ENCODE measurements around the gene SORBS2.
"Not testable (repeated sequence)": the region's sequence is repeated elsewhere in the genome, so short reads cannot be mapped to it uniquely, and the experiment has no call there.

Gene SORBS2

DNA sequence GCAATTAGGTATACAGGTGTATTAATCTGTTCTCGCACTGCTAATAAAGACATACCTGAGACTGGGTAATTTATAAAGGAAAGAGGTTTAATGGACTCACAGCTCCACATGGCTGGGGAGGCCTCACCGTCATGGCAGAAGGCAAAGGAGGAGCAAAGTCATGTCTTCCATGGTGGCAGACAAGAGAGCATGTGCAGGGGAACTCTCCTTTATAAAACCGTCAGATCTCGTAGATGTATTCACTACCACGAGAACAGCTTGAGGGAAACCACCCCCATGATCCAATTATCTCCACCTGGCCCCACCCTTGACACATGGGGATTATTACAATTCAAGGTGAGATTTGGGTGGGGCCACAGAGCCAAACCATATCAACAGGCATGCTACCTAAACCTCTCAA, 97.5 kb downstream of the SORBS2 start:
- DNase-seq (ENCODE audit: low read depth): not testable (repeated sequence)

DNA sequence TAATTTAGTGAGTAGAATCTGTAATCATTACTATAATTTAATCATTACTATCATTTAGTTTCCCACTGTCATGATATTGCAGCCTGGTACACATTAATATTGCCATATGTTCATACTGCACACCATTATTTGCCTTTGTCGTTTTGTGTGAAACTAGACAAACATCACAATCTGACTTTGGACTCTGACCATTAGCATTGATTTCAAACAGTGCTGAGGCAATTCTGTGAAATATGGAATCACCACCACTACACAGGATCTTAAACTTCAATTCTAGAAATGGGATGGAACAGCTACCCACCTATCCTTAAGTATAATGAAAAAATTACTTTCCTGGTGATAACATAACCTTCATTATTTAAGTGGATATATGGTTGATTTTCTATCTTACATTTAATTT, 98.3 kb downstream of the SORBS2 start:
- no peak for DNase-seq (ENCODE audit: low read depth)

DNA sequence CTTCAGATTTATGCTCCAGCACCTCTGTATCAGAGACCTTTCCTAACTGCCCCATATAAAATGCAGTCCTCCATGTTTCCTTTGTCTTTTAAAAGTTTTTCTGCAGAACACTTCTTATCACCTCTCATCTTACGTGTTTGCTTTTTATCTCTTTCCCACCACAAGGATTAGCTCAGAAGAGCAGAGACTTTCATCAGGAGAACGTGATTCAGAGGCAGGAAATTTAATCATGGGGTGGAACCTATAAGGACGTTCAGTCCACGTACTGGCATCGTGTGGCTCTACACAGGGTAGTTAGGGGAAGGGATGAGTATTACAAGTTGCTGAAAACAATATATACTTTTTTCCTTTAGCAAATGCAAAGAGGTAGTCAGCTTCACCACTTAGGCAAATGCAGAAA, 98.7 kb downstream of the SORBS2 start:
- DNase-seq (ENCODE audit: low read depth): no peak

DNA sequence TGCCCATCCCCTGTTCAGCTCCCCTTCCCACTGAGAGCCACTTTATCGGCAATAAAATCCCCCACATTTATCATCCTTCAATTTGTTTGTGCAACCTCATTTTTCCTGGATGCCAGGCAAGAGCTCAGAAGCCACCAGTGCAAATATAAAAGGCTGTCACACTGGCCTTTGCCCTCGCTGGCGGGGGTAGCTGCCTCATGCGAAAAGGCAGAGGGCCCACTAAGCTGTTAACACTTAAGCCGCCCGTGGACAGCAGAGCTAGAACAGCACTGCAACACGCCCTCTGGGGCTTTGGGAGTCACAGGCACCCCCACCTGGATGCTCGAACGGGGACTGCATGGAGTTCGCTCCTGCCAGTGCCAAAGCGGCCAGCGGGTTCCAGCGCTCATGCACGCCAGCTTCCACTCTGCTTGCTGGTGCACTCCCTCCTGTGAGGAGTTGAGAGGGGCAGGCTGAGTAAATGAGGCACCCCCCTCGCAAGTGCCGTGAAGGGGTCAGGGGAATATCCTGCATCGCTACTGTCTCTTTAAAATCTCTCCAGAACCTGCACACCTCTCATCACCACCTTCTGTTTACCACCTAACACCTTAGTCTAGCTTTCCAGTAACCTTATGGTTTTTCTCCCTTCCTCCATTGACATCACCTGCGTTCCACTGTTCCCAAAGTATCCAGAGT, 99.5 kb downstream of the SORBS2 start:
- no peak for DNase-seq (ENCODE audit: low read depth)

DNA sequence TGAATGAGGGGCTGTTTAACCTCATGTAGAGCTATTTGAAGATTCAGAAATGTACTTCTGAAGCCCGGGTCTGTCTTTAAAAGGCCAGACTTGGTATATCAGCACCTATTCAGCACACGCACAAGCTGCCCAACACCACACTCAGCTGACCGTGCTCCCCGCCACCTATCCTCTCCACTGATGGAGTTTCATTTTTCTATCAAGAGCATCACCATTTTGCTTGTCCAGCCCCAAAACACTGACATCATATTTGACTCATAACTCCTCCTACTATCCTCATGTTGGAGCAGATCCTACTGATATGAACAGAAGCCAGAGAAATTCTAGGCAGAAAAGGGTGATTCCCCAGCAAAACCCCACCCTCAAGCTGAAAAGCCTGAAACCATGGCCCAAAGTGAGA, 100.3 kb downstream of the SORBS2 start:
- no peak for DNase-seq (ENCODE audit: low read depth)

DNA sequence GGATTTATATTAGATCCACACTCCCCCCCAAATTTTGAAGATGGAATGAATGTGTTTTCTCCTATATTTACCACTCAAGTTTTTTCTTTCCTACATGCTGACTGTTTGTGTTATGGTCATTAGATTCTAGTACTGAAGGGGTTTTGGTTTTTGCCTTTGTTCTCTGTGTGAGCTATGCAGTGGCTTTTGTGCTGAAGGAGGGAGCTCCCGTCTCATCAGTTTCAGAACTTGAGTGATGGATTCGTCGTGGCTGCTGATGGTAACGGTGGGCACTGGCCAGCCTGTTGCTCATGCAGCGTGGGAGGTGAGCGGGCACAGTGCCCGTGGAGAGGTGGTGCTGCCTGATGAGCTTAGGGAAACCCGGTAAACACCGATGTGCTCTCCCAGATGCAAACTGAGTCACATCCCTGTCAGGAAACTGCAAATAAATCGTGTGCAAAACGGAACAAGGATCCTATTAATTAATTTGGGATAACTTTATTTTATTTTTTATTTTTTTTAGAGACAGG, 101.5 kb downstream of the SORBS2 start:
- DNase-seq (ENCODE audit: low read depth): no peak

DNA sequence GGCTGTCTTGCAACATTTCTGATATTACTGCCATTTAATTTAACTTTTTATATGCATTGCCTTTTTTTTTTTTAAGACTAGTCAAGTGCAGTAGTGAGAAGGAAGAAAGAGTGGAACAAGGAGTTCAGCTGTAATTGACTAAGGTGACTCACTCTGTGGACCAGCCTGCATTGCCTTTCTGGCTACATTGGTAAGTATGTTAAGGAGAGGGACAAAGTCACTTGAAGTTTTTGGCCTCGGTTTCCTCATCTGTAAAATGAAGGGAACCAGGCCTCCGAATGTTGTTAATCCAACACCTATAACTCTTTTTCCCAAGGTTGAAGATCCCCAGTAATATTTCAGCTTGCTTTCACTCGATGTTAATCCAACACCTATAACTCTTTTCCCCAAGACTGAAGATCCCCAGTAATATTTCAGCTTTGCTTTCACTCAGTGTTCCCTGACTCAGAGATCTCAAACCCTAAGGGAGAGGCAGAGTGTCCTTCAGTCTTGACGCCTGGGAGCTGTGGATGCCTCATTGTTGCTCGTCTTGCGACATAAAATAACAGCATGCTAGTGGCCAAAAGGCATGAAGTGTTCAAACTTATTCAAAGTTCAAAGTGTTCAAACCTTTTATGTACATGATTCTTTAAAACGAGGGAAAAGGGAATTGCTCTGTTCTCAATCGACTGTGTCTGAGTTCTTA, 102.0 kb downstream of the SORBS2 start:
- peak; percentile 67 for DNase-seq (ENCODE audit: low read depth)

DNA sequence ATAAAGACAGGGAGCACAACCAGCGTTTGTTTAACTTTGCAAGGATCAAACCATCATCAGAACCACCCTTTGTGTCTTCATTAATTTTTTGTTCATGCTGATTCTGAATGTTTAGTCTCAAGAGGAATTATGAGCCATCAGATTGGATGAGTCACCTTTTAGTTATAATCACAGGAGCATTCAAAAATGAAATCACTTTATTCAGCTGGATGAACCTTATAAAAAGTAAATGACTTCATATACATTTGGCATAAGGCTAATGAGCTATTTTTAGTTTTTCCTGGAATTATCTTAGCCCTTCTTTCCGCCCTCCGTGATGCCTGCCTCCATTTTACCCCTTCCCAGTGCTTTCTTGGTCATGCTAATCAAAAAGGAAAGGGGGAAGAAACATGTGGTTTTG, 103.6 kb downstream of the SORBS2 start:
- DNase-seq (ENCODE audit: low read depth): peak; percentile 52

DNA sequence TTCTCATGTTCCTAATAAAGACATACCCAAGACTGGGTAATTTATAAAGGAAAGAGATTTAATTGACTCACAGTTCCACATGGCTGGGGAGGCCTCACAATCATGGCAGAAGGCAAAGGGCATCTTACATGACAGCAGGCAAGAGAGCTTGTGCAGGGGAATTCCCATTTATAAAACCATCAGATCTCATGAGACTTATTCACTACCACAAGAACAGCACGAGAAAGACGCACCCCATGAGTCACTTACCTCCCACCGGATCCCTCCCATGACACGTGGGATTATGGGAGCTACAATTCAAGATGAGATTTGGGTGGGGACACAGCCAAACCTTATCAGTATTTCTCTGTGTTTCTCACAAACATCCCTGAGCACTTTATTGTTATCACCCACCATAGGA, 104.4 kb downstream of the SORBS2 start:
- DNase-seq (ENCODE audit: low read depth): peak; percentile 69

DNA sequence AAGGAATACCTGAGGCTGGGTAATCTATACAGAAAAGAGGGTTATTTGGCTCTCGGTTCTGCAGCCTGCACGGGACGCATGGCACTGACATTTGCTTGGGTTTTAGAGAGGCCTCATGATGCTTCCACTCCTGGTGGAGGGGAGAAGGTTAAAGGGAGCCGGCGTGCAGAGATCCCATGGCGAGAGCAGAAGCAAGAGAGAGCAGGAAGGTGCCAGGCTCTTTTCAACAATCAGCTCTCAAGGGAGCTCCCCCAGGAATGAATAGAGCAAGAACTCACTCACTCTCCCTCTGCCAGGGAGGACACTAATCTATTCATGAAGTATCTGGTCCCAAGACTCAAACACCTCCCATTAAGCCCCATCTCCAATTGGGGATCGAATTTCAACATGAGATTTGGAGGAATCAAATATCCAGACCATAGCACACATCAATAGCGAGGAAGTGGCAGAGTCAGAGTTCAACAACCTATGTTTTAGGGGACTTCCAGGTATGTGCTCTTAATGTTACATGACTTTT, 109.8 kb downstream of the SORBS2 start:
- DNase-seq (ENCODE audit: low read depth): no peak

DNA sequence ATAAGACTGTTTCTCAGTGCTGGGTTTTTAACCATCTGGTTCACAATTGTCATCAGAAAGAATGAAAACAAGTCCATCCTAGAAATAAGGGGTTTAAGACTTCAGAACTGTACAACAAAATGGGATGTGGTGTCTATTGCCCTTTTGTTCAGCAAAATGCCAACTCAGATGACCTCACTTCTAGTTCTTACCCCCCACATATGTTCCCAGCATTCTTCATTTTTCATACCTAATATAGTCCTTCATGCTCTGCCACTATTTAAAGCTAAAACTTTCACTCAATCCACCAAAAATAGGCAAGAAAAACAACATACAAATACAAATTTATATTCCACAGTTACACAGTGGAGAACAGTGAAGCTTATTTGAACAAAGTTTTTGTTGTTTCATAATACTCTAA, 111.4 kb downstream of the SORBS2 start:
- DNase-seq (ENCODE audit: low read depth): no peak

DNA sequence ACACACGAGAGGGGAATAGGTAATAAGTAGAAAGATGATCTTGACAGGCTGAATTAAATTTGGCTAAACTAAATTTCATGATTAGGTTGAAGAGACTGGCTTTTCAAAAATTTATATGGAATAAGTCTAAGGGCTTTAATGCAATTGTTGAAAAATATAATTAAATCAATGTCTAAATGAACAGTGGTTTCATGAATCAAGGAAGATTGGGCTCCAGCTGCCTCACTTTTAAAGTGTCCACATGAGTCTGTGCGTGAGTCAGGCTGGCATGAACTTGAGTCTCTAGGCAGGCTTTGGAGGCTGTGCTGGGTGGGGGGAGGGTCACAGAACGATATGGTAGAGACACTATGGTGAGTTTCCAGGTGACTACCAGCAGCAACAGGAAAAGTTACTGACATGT, 111.9 kb downstream of the SORBS2 start:
- DNase-seq (ENCODE audit: low read depth): no peak

DNA sequence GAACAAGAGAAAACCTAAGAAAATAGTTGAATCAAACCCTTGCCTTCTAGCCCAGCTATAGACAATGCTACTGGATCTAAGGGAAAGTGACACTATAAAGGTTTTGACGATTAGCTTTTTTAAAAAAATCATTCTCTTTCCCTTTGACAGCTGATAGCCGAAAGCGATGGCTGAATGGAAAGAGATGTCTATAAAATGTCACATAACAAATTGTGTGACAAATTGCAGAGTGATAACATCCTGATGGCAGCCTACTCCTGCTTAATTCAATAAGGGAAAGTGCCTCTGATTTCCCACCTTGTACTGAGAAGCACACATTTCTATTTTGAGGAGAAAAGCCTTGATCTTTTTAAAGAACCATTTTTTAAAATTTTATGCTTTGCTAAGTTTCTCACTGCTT, 114.5 kb downstream of the SORBS2 start:
- no peak for DNase-seq (ENCODE audit: low read depth)

DNA sequence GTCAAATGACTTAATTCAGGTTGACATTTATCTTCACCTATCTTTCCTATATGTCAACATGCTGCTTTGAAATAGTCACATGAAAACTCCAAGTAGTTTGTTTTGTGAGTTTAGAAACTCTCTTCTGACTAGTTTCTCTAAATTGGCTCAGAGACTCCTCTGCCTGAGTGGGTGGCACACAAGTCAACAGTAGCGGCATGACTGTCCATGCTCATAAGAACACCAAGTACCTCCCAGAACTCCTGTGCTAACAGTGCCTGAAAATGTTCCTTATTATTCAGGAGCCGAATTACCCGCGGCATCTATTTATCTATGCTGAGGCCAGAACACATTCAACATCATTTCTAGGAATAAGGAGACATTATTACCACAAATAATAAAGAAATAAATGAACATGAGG, 116.3 kb downstream of the SORBS2 start:
- no peak for DNase-seq (ENCODE audit: low read depth)

DNA sequence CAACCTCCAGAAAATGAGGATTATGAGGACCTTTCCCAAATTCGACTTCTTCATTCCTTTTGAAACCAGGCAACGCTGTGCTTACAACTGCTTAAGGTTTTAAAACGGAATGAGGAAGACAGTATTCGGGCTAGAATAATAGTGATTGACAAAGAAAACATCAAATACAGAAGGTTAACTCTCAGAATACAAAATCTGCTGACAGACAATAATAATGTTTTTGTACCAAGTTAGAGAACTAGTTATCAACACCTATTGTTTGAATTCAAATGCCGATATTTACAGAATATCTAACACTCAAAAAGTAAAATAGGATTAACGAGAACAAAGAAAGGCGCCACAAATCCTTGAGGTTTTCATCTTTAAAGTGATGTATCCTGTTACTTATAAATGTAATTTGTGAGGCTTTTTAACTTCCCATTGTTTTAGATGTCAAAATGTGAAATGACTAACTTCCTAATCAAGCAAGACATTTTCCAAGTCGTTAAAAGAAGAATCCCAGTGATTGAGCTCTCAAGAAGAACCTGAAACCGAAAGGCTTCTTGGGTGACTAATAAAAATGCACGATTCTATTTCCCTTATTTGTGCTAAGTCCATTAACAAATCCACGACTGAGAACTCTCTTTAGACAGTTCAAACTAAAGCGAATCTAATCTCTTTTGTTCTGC, 118.3 kb downstream of the SORBS2 start:
- no peak for DNase-seq (ENCODE audit: low read depth)

DNA sequence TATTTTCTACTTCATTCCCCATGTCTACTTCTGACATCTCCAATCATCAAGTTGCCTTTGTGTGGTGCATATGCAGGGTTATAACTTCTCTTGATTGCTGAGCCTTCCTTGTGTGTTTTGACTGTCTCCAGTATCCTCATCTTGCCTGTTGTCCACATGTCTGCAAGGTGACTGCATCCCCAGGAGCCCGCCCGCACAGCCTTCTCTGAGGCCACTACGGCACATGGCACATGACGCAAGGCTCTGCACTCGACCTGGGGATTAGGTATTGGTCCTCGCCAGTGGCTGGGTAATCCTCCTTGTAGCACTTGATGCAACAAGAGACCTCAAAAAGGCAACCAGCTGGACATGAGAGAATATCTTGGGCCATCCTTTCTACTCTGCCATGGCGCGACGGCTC, 122.6 kb downstream of the SORBS2 start:
- no peak for DNase-seq (ENCODE audit: low read depth)

DNA sequence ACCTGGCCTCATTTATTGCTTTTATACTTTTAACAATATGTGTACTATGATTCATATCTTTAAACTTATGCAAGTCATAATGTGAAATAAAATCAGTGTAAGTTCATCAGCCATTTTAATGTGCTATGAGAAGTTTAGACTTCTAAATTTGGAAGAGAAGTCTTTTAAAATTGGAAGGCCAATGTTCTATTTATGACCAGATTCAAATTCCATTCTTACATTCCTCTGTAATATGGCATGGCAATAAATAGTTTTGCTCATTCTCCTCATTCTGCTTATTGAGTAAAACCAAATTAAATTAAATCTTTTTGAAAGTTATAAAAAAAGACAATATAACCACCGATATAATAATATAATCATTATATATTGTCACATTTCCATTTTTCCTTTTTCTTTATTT, 126.2 kb downstream of the SORBS2 start:
- no peak for DNase-seq (ENCODE audit: low read depth)

DNA sequence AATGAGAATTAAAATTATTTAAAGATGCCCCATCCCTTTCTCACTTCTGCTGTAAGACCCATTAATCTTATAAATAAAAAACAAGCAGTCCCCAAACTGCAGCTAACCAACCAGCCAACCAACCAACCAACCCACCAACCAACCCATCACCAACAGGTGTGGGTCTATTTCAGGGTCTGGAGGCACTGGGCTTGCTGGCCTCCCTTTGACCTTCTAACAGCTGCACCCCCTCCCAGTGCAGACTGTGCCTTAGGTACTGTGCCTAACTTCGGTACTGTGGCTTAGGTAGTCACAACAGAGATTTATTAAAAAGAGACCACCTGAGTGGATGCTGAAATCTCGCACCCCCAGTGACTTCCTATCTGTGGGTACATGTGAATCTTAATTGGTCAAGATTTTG, 128.1 kb downstream of the SORBS2 start:
- no peak for DNase-seq (ENCODE audit: low read depth)

DNA sequence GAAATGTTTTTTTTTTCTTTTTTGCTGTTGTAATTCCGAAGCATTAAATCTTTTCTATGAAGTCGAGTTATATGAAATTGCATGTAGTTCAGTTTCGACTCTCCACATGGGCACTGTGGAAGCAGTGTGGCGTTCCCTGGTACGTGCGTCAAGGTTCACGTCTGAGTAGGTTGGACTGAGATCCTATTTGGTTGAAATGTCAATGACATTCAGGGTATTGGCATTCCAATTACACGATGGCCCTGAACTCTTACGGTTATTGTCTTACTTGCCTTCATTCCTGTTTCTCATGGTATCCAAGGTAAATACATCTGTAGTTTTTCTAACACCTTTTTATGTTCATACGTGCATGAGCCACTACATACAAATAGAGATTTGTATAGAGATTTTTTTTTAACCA, 128.8 kb downstream of the SORBS2 start:
- no peak for DNase-seq (ENCODE audit: low read depth)

DNA sequence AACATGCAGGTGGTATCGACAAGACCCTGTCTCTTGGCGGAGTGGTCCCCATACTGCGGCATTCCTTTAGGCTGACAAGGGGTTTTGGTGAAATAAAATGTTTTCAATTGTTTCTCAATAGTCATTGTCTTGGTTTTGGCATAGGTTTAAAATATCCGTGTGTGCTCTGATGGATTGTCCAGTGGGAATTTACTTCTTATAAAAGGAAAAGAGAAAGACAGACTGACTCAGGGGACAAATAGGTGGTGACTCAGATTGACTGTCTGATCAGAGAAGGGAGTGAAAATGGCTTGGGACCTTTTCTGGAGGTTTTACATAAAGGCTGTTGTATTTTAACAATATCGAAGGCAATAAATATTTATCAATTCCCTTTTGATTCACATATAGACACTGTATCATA, 129.8 kb downstream of the SORBS2 start:
- peak; percentile 39 for DNase-seq (ENCODE audit: low read depth)

DNA sequence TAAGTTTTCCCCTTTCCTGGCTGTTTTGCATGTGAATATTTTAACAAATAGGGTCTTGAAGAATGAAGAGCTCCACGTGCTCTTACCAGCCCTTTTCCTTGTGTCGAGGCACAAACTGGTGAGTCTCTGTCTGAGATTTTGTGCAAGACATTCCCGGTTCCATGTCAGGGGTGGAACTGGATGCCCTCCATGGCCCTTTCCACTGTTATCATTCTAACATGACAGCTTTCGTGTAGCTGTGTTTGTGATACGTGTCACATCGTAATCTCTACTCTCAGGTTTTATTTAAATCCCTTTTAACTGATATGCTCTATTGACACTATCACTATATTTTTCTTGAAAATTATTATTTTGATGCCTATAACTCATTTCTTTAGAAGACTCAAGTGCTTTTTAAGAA, 130.4 kb downstream of the SORBS2 start:
- no peak for DNase-seq (ENCODE audit: low read depth)

DNA sequence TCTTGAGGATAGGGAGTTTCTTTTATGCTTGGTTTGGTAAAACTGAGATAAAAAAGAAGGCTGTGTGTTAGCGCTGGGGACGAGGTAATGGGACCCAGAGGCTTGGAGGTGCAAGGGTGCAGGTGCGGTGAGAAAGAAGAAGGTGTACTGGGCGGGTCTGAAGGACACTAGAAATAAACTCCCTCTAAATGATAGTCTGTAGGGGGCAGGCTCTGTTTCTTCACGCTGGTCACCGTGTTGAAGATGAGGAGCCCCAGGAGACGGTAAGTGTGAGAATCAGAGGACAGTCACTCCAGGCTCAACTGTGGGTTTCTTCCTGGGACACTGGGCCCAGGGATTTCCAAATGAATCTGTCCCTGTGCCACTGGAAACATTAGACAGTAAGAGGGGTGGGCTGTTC, 131.4 kb downstream of the SORBS2 start:
- no peak for DNase-seq (ENCODE audit: low read depth)

DNA sequence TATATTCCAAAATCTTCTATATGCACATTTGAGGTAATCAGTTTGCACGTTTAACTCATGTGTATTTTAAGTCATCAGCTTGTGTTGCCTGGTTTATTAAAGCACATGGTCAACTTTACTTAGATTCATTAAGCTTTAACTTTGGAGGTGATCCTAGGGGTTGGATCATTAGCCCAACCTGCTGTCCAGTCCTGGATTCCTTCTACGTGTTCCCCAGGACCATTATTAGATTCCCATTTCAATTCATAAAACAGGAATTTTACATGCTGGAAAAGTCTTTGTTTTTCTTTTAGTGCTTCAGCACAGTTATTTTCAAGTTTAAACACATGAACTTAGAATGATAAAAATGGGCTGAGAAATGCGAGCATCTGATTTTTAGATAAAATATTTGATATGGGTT, 132.5 kb downstream of the SORBS2 start:
- DNase-seq (ENCODE audit: low read depth): no peak
